EL (cell line): Measurements from ENCODE around the gene USP47.

Experiments
- DNase-seq: peaks from one replicate; pipeline ENCODE4 v3.0.0-alpha.2; 2016

The USP47 gene

DNA sequence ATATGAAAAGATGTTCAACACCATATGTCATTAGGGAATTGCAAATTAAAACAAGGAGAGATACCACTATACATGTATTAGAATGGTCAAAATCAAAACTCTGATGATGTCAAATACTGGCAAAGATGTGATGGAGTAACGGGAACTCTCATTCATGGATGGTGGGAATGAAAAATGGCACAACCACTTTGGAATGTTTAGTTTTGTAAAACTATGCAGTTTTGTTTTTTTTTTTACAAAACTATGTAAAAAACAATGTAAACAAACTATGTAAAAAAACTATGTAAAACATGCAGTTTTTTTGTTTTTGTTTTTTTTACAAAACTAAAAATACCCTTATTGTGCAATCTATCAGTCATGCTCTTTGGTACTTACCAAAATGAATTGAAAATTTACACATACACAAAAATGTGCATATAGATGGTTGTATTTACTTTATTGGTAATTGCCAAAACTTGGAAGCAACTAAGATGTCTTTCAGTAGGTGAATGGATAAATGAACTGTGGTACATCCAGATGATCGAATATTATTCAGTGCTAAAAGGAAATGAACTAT lies 5.0 kb upstream of the USP47 start:
- DNase-seq, result peak; percentile 47

DNA sequence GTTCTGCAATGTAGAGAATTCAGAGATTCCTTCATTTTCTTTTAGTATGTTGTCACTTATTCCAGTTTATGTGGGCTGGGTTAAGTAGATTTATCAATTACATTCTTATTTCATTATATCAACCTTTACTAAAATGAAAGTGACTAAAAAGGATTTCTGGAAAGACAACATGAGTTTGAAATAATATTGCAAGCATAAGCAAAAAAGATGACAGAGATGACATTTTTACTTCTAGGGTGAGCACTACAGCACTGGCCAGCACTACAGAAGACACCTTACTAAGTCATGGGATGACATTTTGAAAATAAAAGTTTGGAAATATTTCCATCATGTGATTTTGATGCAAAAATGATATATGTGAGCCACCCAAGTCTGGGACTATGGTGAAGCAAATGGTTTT lies 2.1 kb upstream of the USP47 start:
- no peak for DNase-seq

DNA sequence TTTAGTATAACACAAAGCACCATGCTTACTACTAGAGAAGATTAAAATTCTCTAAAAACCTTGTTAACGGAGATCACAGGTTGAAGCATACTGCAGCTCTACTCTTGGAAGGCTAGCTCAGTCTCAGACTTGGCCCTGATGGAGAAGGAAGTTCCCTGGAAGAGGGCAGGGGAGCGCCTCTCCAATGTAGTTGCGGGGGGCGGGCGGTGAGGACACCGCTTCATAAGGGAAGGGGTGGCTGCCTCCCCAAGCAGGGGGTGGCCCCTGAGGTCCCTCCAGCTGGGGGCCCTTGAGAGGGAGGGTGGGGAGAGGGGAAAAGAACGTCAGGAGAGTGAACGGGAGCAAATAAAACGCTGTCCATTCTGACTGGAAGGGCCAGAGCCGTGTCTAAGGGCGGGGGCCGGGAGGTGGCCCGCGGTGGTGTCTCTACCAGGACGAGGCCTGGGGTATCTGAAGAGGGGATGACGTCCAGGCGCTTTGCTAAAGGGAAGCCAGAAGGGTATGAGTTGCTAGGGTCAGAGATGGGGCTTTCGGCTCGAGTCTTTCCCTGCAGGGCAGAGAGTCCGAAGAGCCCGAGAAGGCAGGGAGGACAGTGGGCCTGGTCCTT lies 553 bp upstream of the USP47 start:
- peak; percentile 45 for DNase-seq

DNA sequence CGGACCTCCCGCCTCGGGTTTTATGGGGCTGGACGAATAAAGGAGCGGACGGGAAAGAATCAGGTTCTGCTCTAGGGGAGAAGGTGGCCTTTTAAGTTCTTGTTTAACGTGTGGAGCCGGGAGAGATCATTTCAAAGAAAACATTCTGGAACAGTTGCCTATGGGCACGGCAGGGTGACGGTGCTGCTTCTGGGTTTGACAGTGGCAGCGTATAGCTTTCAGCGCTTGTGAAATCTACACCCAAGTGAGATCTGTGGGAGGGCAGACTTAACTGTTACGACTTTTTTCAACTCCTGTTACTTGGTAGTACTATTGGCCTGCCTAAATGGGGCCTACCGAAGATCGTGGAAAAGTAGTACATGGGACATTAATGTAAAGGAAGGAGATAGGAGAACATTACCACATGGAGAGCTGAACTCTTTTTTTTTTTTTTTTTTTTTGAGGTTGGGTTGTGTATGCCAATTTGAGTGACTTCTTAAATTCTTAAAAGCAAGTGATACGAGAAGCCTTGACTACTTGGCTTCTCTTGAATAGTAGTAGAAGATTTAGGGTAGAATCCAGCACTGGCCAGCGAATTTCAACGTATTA lies 743 bp downstream of the USP47 start:
- DNase-seq, result peak; percentile 78

DNA sequence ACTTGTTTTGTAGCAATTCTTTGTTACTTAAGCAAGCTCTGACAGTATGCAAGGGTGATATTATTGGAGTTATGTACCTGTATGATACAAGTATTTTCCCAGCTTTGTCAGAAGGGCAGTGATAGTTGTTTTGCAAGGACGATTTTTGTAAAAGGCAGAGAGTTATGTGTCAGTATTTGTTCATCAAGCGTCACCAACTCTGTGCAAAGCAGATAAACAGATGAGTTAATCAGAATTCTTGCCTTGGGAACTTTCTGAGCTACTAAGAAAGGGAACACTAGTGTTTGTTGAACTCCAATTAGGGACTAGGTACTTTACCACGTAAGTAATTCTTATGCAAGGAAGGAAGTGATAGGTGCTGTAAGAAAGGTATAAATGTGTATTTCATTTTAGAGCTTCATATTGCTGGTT lies 1.4 kb downstream of the USP47 start:
- DNase-seq, result peak; percentile 65

DNA sequence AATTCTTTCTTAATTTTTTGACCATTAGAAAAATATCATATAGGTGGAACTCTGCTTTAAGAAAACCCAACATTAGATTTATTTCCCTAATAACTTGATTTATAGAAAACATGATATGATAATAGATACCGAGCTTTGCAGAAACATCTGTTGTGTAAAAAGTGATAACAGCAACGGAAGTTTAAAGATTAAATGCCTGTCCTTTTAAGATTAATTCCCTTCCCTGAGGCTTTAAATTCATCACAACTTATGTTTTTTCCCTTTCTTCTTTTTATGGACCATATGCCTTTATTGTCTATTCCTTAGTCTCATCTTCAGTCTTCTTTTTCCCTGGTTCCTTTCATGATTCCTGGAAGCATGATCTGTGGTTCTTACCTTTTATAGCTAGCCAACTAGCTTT lies 1.9 kb downstream of the USP47 start:
- DNase-seq, result no peak

DNA sequence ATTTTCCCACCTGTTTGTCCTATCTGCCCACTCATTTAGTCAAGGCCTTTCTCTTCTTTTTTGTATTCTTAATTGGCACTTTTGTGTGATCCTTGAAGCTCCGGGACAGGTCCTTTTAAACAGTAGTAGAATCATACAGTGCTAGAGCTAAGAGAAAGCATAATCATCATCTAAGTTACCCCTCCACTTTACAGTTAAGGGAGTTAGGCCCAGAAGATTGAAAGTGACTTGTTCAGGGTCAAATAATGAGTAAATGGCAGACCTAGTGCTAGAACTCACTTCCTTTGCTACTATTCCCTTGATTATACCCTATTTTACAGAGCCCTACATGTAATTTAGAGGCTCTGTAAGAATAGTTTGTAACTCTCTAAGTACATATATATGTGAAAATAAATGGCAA lies 2.5 kb downstream of the USP47 start:
- no peak for DNase-seq

DNA sequence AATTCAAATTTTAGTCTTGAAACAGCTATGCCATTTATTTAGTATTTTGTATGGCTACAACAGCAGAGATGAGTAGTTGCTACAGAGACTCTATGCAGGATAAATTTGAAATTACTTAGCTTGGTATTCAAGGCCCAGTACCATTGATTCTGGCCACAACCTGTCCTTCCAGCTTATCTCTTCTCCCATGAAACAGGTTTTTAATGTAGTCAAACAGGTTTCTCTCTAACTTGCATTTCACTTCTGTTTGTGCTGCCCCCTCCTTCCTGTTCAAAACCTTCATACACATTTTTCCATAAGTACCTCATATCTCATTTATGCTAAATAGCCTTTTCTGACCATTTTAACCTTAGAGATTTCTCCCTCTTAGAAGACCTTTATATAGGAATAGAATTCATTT lies 3.3 kb downstream of the USP47 start:
- DNase-seq, result no peak

DNA sequence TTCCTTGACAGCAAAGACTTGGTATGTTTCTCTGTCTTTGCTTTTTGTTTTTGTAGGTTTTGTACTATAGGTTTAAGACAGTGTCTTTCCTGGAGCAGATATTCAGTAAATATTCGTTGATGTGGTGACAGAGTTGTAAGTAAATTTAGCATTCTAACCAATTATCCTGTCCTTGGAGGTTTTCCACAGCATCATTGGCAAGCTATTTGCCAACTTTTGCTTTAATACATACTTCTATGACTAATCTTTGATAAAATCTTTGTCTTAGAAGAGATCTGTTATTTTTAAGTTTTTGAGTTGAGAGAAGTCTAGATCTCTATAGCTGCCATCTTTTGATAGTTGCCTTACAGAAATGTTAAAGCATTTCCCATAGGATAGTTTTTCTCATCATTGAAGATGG lies 3.8 kb downstream of the USP47 start:
- DNase-seq, result peak; percentile 60

DNA sequence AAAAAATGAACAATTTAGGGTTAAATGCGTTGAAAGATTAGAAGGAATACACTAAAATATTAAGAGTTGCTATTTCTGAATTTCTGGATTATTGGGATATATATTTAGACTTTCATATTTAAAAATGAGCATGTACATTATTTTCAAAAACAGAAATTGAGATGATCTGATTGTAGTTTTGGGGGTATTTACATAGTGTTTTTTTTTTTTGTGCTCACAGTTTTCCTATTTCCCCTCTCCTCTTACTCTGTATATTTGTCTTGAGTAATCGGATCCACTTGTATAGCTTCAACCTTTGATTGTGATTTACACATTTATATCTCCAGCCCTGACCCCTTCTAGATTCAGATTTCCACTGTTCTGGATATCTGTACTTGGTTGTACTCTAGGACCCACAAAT lies 5.3 kb downstream of the USP47 start:
- no peak for DNase-seq

DNA sequence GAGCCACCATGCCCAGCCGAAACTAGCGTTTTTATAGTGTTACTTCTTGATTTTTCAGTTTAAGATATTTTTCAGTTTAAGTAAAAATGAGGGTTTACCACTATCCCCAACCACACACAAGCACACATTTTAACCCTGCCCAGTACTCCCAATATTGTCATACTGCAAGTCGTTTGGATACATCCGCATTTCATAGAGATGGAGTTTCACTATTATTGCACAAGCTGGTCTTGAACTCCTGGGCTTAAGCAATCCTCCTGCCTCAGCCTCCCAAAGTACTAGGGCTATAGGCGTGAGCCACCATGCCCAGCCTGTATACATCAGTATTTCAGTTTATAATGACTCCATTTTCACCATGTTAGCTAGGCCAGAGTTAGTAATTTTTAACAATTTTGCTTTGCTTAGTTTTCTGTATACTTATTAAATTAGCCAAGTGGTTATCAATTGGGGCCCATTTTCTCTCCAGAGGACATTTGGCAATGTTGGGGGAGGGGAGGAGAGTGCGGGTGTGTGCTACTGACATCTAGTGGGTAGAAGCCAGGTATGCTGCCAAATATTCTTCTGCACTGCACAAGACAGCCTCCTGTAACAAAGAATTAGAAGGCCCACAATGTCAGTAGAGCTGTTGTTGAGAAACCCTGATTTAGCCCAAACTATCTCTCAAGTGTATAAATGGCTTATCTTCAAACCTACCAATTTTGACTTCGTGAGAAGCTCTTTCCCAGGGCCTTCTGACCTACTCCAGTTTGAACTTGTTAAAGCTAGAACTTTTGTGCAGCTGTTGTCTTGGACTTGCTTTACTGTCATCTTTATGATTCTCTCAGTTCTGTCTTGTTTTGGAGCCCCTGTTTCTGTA lies 7.3 kb downstream of the USP47 start:
- peak; percentile 70 for DNase-seq

DNA sequence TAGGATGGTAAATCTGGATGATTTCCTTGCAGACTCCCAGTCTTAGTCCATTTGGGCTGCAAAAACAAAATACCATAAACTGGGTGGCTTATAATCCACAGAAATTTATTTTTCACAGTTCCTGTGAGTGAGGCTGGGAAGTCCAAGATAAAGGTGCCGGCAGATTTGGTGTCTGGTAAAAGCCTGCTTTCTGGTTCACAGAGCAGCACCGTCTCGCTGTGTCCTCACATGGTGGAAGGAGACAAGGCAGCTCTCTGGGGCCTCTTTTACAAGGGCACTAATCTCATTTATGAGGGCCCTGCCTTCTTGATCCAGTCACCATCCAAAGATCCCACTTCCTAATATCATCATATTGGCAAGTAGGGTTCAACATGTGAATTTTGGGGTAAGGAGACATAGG lies 8.9 kb downstream of the USP47 start:
- DNase-seq, result no peak

DNA sequence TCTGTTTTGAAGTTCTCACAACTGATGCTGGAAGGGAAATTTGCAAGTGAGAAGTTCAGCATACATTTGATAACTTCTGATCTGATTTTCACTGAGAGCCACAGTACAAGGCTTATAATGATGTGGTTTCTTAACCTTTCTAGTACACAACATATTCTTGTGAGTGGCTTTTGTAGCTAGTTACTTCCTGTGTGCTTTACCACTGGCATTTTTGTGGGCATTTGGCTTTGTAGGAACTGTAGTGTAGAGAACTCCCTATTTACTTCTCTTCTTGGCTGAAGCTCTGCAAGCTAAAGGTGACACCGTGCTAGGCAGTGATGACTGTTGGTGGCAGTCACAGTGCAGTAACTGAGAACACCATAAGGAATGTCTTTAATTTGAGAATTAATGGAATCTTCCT lies 14.9 kb downstream of the USP47 start:
- peak; percentile 44 for DNase-seq

DNA sequence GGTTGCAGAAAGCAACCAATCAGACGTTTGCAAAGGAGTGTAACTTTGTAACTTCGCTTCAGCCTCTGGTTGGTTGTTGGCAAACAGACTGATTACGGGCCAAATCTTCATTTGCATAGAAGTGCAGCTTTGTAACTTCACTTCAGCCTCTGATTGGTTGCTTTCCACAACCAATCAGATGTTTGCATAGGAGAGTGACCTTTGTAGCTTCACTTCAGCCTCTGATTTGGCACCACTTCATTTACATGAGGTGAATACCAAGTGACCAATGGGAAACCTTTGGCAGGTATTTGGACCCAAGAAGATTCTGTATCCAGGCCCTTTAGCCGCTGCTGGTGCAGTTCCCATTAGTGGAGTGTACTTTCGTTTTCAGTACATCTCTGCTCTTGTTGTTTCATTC lies 16.0 kb downstream of the USP47 start:
- DNase-seq, result no peak

DNA sequence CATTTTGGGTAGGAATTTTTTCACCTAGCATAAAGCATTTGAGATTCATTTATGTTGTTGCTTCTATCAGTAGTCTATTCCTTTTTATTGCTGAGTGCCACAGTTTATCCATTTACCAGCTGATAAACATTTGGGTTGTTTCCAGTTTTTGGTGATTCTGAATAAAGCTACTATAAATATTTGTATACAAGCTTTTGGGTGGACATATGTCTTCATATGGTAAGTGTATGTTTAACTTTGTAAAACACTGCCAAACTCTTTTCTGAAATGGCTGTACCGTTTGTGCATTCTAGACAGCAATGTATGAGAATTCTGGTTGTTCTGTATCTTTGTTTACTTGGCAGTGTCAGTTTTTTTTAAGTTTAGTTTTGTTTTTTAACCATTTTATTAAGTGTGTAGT lies 16.9 kb downstream of the USP47 start:
- DNase-seq, result no peak

DNA sequence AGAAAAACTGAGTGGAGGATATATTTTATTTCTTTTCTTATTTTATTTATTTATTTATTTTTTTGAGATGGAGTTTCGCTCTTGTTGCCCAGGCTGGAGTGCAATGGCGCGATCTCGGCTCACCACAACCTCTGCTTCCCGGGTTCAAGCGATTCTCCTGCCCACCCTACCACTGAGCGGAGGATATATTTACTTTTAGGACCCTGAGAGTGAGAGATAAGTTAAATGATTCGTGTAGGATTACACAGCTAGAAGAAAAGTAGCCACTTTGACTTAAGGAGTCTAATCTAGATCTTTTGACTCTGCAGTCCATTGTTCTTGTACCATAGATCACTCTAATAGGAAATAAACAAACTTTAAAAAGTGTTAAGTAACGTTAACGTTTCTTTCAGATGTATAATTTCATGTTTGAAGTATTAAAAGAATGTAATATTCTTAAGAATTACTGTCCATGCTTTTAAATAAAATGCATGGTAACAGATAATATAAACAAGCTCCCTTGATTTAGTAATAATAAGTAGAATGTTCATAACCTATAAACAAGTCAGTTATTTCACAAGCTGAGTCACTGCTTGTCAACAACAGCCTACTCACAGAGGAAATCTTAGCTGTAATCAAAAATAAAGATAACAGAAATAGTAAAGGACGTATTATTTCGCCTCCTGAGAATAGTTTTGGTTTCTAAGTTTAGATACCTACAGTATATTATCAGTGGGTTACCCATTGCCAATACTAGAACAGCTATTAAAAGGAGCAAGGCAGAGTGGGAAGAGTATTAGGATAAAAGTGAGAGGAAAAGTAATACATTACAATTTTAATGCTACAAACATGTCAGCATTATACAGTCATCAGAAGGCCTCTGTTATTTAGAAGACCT lies 18.6 kb downstream of the USP47 start:
- DNase-seq, result peak; percentile 33

DNA sequence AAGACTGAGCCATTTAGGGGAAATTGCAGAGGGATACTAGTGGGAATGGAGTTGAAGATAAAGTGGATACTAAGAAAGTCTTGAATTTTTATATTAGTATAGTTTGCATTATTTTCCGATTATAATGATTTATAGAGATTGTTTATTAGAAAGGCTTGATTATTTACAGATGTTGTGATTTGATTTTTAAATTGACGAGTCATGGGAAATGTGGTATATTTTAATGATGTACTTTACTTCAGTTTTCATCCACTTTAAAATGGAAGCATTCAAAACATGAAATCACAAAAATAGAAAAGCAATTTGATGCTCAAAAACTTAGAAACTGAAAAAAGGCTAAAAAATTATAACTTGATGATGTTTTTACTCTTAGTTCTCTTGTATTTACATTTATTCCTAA lies 21.2 kb downstream of the USP47 start:
- DNase-seq, result no peak

DNA sequence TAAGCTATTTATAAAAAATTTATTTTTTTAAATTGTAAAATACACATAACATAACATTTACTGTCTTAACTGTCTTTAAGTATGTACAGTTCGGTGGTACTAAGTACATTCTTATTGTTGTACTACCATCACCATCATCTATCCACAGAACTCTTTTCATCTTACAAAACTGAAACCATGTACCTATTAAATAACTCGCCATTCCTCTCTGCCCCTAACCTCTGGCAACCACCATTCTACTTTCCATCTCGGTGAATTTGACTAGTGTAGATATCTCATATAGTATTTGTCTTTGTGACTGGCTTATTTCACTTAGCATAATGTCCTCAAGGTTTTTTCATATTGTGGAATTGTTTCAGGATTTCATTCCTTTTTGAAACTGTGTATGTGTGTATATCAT lies 22.6 kb downstream of the USP47 start:
- no peak for DNase-seq

DNA sequence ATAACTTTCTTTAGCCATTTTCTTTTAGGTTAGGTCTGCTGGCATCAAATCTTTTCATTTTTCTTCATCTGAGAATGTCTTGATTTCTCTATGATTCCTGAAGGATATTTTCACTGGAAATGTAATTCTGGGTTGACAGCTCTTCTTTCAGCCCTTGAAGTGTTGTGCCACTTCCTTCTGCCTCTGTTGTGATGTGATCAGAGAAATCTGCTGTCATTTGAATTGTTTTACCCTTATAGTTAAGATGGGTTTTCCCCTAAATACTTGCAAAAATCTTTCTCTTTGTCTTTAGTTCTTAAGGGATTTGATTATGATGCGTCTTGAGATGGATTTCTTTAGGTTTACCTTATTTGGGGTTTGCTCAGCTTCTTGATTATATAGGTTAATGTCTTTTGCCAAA lies 23.0 kb downstream of the USP47 start:
- no peak for DNase-seq

DNA sequence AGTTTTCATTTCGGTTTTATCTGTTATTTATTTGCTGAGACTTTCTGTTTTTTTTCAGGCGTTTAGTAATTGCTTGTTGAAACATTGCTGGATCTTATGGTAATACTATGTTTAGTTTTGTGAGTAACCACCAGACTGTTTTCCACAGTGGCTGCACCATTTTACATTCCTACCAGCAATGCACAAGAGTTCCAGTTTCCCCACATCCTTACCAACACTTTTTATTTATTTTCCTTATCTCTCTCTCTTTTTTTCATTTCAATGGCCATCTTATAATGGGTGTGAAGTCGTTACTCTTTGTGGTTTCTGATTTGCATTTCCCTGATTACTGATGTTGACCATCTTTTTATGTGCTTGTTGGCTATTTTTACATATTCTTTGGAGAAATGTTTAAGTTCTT lies 23.7 kb downstream of the USP47 start:
- DNase-seq, result no peak

DNA sequence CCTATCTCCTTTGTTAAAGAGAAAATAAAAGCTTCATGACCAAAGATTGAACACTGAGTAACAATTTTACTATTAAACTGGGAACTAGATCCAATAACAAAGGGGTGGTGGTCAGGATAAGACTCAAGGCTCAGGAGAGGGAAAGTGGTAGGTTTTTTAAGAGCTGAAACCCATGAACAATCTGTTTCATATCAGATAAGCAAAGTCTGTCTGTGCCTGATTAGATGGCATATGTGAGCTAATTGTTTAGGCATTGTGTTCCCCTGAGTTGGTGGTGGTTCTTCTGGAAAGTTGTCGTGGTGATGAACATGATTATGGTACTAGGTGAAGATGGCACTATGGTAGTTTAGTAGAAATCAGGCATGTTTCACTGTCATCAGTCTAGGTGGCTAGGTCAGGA lies 24.4 kb downstream of the USP47 start:
- no peak for DNase-seq

DNA sequence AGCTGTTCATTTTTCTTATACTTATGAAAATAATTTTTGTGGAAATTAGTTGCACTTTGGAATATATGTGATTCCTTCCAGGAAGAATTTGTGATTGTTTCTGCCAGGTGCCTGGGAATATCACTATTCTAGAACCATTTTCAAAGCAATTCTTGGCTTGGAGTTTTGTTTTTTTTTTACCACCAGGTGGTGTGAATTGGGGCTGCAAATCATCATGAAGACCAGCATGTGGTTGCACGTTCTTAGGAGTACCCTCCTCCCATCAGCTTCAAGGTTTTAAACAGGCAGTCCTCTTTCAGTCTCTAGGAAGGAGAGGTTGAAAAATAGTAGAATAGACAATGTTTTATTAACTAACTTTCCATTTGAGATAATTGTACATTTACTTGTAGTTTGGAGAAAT lies 25.9 kb downstream of the USP47 start:
- DNase-seq, result no peak

DNA sequence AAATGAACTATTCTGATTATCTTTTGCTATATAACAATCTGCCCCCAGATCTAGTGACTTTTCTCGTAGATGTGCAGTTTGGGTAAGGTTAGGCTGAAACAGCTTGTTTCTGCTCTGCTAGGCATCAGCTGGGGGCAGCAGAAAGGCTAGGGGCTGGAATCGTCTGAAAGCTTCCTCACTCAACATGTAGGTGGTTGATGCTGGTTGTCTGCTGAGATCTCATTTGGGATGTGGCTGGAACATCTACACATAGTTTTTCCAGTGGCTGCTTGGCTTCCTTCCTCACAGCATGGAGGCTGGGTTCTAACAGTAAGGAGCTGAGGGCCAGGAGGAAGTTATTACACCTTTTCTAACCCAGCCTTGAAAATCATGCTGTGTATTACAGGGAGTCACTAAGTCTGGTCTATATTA lies 30.2 kb downstream of the USP47 start:
- no peak for DNase-seq
